ENCODE data around the gene FAM184A. TPM values are rescaled to one million over a fixed set of nuclear protein-coding genes. Genes with fewer than 3 reads are reported as not detected.

The FAM184A gene
- total and polyA plus RNA-seq, 10 of the 15 experiments (the other 5 are each of a cell fraction or from before 2014, with no cell fraction given) = 0.15 to 0.23 TPM; not detected in 8

DNA sequence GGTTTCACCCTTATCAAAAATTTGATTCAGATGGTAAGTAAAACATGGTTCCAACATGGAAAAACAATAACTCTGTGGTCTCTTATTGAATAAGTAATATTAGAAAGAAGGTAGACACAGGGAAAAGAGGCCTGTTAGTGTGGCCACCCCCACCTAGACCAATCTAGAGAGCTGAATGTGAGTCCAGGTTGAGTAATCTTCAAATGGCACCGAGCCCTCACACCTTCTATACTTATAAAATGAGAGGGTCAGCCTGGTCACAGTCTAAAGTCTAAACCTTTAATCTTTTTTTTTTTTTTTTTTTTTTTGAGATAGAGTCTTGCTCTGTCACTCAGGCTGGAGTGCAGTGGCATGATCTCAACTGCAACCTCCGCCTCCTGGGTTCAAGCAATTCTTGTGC lies 6.9 kb downstream of the FAM184A start:
- BruUV-seq (replicated peaks) = no TSS peak
- CTCF ChIA-PET = no interaction called here
- no peak for DNase-seq (ENCODE audit: low read depth, low spot score)
- Histone ChIP-seq H3K9ac (ENCODE audit: control insufficient read depth, insufficient read depth, low read length) (no peak overlapping the region), H4K20me1 (ENCODE audit: control insufficient read depth, insufficient read depth) (no peaks in the 10 kb centered on the region), H3K4me1 (ENCODE audit: control insufficient read depth, insufficient read depth, low read length) (no peaks in the 10 kb centered on the region), H3K36me3 (ENCODE audit: control insufficient read depth in 2 of 2, insufficient read depth in 2 of 2, low read length in 1 of 2) (no peaks in the 10 kb centered on the region), H3K27ac (ENCODE audit: control insufficient read depth, insufficient read depth) (no peak overlapping the region), H3K79me2 (ENCODE audit: control insufficient read depth, insufficient read depth, low read length) (no peaks in the 10 kb centered on the region), H3K4me2 (ENCODE audit: control insufficient read depth, insufficient read depth) (no peak overlapping the region), H2AFZ (ENCODE audit: control insufficient read depth, low read depth, low read length) (no peak overlapping the region), H3K27me3 (replicated peaks in 1 of 2; ENCODE audit: control insufficient read depth in 2 of 2, insufficient read depth in 2 of 2, low read length in 1 of 2) (peaks cover 0 to 4% of the 10 kb centered on the region in 2 experiments; a peak in 1 of 4 replicates), H3K4me3 (no peak overlapping the region), H3K9me3 (replicated peaks; ENCODE audit: control insufficient read depth, insufficient read depth, low read length) (no peaks in the 10 kb centered on the region)
- WGBS (ENCODE audit: insufficient coverage, insufficient replicate concordance, low lambda C conversion rate, missing lambda C conversion rate) = 51% methylated on average over 2 of the region's 2 CpGs
- POLR2A ChIA-PET = no interaction called here
- FAIRE-seq = no peak
- SMC1A ChIA-PET (ENCODE audit: uncharacterized antibody, unreplicated experiment) = interaction anchor here (0.8 kb wide), 1 partner anchor 11 kb away, joined by 3 read pairs; no protein-coding TSS in a partner anchor
- TF ChIP-seq NR2F1 (conservative IDR thresholded peaks at IDR 0.05) (no peak), HDAC2 (IDR thresholded peaks at IDR 0.05) (no peak), ESRRA (IDR thresholded peaks at IDR 0.05; ENCODE audit: low read length) (no peak), SP1 (IDR thresholded peaks at IDR 0.05; ENCODE audit: low read depth, low read length) (no peak), ZNF274 (IDR thresholded peaks at IDR 0.05; ENCODE audit: insufficient read depth, insufficient read length) (no peak), FOS (IDR thresholded peaks at IDR 0.05; ENCODE audit: borderline replicate concordance, extremely low read depth, insufficient read length) (no peak), WRNIP1 (IDR thresholded peaks at IDR 0.05; ENCODE audit: borderline replicate concordance, low read depth, low read length) (no peak), IKZF2 (IDR thresholded peaks at IDR 0.05) (no peak)
- TF ChIP-seq, protein P1, sequence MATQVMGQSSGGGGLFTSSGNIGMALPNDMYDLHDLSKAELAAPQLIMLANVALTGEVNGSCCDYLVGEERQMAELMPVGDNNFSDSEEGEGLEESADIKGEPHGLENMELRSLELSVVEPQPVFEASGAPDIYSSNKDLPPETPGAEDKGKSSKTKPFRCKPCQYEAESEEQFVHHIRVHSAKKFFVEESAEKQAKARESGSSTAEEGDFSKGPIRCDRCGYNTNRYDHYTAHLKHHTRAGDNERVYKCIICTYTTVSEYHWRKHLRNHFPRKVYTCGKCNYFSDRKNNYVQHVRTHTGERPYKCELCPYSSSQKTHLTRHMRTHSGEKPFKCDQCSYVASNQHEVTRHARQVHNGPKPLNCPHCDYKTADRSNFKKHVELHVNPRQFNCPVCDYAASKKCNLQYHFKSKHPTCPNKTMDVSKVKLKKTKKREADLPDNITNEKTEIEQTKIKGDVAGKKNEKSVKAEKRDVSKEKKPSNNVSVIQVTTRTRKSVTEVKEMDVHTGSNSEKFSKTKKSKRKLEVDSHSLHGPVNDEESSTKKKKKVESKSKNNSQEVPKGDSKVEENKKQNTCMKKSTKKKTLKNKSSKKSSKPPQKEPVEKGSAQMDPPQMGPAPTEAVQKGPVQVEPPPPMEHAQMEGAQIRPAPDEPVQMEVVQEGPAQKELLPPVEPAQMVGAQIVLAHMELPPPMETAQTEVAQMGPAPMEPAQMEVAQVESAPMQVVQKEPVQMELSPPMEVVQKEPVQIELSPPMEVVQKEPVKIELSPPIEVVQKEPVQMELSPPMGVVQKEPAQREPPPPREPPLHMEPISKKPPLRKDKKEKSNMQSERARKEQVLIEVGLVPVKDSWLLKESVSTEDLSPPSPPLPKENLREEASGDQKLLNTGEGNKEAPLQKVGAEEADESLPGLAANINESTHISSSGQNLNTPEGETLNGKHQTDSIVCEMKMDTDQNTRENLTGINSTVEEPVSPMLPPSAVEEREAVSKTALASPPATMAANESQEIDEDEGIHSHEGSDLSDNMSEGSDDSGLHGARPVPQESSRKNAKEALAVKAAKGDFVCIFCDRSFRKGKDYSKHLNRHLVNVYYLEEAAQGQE (IDR thresholded peaks at IDR 0.05; ENCODE audit: low read depth, low read length) = no peak
- RAD21 ChIA-PET (ENCODE audit: unreplicated experiment) = no interaction called here
- in situ Hi-C loops (cut with MboI) = no loop called here
- ATAC-seq = no peak
- intact Hi-C loops (cut with micrococcal nuclease; ENCODE audit: unreplicated experiment) = no loop called here

All from GM12878 (cell line).